OCI-LY1 (cell line): ENCODE measurements around the gene LENEP.

Experiments used
- CTCF ChIP-seq: fragments of 200-600 bp; sonication (generic), shearing (Covaris generic); IDR thresholded peaks from 2 replicates; pipeline ENCODE4 v1.5.1; 2017; ENCODE audit warnings: mild to moderate bottlenecking, antibody characterized with exemption, low read length, moderate library complexity, mixed read lengths
- EZH2 ChIP-seq: fragments of 200-600 bp; sonication (generic), shearing (Covaris generic); IDR thresholded peaks from 2 replicates; pipeline ENCODE4 v1.8.0; 2017; ENCODE audit warnings: borderline replicate concordance, mixed run types, mild to moderate bottlenecking, antibody characterized with exemption, low read length, moderate library complexity, mixed read lengths

- no peak for TF ChIP-seq CTCF
- TF ChIP-seq EZH2: no peak
Observed at GRCh38 chr1:154988058-154988954, 5.1 kb upstream of the LENEP start.
